ENCODE data around the gene GALK2.
"Not testable (repeated sequence)": the region's sequence is repeated elsewhere in the genome, so short reads cannot be mapped to it uniquely, and the experiment has no call there.

The GALK2 gene

DNA sequence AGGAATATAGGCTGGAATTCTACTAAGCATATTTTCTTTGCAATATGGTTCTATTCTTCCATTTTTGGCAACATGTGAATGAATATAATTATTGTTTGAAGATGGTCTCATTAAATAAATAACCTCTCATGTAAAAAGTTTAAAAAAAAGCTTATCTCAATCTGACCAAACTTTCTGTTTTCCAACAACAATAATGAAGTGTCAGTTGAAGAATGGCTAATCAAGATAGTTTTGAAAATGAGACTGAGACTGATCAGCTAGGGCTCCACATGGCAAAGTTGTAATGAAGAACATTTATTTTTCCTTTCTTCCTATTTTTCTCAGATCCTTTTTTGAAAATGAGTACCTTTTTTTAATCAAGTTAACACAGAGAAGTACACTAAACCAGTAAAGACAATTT lies 117.4 kb downstream of the GALK2 start:
- DNase-seq: no peak

DNA sequence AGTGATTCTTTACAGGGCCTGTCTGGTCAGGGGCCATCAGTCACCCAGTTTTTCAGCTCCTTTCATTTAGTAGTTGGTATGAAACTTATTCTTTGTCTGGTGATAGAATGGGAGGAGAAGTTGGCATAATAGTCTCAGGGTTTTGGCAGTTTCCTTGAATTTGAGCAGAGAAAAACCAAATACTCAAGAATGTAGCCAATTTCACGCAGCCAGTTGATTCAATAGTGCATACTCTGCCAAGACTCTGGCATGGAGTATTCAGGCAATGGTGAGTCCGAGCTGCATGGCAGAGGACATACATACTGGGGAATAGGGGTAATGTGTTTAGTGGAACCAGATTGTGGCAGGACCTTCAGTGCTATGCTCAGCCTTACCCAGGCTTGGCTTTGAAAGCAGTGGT lies 118.3 kb downstream of the GALK2 start:
- DNase-seq: no peak

DNA sequence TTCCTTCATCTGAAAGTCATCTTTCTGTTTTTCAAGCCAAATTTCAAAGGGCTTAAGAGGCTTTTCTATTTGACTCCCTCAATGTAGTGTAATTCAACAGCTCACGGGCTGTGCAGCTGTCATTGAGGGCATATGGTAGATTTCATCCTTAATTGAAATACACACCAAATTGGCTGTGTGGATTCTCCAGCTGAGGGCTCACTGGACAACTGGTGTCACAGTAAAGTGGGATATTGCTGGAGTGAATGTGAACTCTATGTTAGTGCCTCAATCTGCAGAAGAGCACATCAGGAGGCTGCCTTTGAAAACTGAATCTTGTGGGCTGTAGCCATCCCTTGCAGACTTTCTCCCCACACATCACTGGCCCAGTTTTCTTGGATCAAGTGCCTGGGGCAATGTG lies 120.1 kb downstream of the GALK2 start:
- DNase-seq: no peak

DNA sequence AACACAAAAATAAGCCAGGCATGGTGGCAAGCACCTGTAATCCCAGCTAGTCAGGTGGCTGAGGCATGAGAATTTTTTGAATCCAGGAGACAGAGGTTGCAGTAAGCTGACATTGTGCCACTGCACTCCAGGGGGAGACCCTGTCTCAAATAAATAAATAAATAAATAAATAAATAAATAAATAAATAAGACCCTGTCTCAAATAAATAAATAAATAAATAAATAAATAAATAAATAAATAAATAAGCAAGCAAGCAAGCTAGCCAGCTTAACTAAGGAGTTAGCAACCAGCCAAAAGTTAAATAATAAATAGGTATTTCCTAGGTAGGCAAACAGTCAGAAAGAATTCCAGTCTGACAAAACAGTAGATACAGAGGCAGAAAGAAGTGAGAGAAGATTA lies 123.9 kb downstream of the GALK2 start:
- DNase-seq: no peak

DNA sequence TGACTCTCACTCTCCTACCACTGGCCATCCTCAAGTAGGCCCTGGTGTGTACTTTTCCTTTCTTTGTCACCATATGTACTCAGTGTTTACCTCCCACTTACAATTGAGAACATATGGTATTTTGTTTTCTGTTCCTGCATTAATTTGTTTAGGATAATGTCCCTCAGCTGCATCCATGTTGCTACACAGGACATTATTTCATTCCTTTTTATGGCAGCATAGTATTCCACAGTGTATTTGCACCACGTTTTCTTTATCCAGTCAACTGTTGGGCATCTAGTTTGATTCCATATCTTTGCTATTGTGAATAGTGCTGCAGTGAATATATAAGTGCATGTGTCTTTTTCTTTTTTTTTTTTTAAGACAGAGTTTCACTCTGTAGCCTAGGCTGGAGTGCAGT lies 126.2 kb downstream of the GALK2 start:
- no peak for DNase-seq

DNA sequence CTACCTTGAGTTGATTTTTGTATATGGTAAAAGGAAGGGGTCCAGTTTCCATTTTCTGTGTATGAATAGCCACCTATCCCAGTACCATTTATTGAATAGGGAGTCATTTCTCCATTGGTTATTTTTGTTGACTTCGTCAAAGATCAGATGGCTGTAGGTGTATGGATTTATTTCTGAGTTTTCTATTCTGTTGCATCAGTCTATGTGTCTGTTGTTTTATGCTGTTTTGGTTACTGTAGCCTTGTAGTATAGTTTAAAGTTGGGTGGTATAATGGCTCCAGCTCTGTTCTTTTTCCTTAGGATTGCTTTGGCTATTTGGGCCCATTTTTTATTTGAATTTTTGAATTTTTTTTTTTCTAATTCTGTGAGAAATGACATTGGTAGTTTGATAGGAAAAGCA lies 127.5 kb downstream of the GALK2 start:
- no peak for DNase-seq

DNA sequence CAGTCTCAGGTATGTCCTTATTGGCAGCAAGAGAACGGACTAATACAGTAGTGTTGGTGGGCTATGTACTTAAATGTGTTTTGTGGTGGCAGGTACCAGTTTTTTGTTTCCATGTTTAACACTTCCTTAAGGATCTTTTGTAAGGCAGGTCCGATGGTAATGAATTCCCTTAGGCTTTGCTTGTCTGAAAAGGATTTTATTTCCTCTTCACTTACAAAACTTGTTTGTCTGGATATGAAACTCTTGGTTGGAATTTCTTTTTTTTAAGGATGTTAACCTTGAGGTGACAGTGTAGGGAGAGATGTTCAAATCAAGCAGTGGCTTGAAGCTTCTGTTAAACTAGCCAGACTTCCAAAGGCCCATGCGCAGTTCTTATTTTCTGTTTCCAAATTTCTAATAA lies 130.8 kb downstream of the GALK2 start:
- no peak for DNase-seq

DNA sequence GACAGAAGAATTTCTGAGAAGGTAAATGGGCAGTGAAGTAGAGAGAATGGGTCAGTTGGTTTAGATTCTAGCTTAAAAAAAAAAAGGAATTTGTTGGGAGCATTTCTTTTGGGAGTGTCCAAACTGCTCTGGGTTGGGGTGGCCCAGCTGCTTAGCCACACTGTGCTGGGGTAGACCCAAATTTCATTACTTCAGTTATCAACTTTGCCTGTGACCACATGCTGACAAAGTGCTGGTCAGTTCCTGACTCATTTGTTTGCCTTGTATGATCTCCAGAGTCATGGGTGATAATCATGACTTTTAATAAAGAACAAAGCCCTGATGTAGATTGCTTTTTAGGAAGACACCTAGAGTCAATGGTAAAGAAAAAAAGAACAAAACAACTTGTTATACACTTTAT lies 131.5 kb downstream of the GALK2 start:
- DNase-seq: no peak

DNA sequence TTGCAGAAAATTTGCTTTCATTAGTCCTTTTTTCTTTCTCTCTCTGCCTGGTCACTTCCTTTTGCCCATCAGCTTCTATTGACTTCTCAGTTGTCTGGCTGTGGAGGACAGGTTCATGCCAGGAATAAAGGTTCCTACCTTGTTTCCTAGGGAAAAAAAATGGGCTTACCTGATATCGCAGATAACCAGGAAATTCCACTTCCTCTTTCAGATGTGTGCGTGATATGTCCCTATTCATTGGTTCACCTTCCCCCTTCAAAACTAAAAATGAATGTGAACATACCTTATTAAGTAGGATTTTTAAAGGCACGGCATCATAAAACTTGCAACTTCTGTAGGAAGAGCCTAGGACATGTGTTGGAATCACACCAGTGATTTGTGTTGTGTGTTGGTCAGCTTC lies 133.0 kb downstream of the GALK2 start:
- DNase-seq: no peak

DNA sequence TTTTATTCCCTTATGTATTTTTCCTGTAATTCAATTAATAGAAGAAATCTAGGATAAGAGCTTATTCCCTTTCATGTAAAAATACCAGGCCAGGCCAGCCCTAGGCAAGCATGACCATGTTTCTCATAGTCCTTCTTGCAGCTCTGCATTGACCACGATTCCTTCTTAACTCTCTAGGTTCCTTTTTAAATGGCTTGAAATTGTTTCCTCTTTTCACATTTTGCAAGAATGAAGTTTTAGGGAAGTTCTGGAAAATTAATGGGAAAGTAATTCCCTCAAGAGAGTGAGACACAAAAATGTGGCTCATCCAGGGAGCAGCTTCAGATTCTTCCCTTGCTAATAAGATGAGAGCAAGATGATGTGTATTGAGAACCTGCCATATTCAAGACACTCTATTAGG lies 136.5 kb downstream of the GALK2 start:
- DNase-seq: no peak

DNA sequence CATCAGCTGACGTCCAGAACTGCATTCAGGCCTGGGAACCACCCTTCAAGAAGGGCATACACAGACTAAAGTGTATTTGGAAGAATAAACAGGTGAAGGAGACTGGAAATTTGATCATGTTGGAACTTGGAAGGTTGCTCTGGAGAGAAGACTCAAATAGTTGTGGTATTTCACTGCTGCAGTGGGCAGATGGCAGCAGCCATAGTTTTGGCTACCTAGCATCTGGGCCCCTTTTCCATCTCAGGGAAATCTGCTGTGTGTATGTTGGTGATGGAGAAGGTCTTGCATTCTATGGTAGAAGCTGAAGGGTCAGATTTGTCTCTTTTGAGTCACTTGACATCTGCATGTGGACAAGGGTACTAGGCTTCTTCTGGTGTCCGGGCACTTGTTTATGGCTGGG lies 138.6 kb downstream of the GALK2 start:
- no peak for DNase-seq

DNA sequence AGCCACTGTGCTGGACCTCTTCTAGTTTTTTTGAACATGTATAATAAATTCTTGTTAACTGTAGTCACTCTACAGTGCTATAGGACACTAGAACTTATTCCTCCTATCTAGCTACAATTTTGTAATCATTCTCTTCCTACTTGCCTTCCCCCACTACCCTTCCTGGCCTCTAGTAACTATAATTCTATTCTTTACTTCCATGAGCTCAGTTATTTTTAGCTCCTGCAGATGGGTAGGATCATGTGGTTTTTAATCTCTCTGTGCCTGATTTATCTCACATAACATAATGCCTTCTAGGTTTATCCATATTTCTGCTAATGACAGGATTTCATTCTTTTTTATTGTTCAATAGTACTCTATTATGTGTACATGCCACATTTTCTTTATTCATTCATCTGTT lies 139.8 kb downstream of the GALK2 start:
- no peak for DNase-seq

DNA sequence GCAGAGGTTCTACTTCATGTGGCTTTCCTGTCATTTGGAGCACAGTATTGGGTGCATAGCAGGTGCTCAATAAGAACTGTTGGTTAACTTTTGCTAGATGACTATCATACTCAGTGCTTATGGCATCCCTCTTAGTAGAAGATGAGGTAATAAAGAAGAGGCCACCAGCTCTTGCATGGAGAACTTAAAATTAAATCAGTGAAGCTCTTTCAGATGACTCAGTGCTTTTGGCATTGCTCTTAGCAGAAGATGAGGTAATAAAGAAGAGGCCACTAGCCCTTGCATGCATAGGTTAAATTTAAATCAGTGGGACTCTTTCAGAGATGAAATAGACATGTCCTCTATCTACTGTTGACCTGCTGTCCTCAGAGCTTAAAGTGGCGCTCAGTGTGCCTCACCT lies 143.6 kb downstream of the GALK2 start:
- DNase-seq: peak; percentile 10

DNA sequence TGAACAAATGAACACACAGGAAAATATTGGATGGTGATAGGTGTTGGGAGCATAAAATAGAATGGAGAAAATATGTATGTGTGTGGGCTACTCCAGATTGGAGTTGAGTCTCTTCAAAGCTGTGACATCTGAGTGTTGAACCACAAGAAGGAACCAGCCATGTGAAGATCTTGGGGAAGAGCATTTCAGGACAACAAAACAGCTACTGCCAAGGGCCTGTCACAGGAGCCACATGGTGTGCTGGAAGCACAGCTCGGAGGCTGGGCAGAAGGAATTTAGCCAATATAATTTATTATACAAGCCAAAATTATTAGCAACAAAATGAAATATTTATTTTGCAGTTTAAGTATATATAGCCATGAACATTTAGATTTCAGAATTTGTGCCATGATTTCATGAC lies 144.7 kb downstream of the GALK2 start:
- no peak for DNase-seq

DNA sequence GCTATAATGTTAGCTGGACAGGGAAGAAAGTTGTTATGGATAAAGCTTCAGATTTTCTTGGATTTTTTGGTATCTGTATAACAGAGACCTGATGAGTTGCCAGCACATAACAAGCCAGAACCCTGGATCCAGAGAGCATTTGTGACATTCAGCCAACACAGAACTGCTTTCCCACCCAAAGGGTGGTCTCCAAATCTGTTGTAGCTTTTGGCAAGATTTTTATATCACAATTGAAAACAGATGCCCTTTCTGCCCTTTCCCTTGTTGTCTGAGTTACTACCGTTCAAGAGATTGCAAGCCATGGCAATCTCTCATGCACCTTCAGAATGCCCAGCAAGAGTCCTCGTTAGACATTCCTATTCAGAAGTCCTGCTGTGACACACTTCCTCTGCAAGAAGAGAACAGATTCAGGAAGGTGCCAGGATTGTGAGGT lies 145.4 kb downstream of the GALK2 start:
- no peak for DNase-seq

DNA sequence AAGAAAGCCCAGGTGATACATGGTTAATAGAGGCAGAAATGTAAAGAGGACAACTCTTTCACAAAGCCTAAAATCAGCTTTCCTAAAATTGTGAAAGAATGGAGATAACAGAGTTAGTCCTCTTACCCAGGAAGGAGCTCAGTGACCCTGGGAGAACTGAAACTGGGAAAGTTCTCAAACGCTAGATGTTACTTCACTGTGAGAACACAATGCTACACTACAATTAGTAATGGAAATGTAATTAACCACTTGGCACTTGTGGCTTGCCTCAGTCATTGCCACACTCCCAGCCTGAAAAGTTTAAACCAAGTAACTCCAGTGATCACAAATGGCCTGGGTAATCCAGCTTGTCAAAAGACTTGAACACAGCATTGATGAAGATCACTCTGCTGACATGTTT lies 150.3 kb downstream of the GALK2 start:
- no peak for DNase-seq

DNA sequence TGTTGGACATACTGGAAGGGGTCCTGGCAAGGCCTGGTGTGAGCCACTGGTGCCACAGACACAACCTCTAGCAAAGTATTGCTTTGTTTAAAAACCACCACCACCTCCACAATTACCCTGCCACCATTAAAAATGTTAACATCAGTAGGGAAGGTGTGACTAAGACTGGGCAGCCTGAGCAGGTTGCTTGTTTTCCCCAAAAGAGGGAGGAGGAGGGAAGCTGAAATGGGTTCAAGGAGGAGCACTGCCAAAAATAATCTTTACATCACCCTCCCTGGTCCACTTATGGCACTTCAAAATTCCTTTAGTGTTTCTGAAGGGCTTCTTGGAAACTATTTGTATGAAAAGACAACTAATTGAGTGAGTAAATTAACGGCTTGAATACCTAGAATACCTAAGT lies 153.2 kb downstream of the GALK2 start:
- no peak for DNase-seq

DNA sequence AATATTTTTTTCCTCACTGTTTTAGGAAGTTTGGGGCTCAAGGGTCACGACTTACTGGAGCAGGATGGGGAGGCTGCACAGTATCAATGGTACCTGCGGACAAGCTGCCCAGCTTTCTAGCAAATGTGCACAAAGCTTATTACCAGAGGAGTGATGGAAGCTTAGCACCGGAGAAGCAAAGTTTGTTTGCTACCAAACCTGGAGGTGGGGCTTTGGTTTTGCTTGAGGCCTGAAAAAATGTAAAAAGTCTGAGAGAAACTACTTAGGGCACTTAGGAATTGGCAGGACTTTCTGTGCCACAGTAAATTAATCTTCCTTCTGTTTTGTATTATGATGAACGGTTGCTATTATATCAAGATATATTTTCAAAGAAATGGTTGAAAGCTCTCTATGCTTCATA lies 157.9 kb downstream of the GALK2 start:
- no peak for DNase-seq

DNA sequence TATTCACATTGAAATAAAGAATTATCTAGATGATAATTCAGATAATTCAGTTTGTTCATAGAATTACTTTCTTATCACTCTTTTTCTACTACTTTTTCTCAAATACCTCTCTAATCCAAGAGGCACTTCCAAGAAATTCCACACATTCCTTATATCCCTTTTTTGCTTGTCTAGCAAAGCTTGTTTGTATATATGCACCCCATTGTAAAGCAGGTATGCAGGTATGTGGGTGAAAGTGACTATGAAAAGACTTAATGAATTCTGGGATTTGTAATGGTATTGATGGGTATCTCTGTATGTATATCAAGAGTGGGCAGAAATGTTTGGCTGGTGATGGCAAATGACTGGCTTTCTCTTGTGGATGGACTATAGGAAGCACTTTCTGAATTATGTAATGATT lies 158.9 kb downstream of the GALK2 start:
- no peak for DNase-seq

DNA sequence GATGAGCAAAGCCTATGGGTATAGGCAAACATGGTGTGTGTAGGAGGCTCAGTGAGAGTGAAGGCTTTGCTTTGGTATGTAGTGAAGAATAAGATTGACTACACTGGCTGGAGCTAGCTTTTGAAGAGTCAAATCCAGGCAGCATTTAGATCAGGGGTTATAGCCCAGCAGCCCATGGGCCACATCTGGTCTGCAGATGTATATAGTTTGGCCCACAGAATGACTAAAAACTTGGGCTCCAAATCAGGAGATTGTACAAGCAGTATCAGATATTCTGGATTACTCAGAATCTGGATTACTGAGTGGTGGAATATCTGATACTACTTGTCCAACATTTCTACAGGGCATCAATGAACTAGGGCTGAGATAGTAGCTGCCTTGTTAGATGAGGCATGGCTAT lies 160.1 kb downstream of the GALK2 start:
- no peak for DNase-seq

DNA sequence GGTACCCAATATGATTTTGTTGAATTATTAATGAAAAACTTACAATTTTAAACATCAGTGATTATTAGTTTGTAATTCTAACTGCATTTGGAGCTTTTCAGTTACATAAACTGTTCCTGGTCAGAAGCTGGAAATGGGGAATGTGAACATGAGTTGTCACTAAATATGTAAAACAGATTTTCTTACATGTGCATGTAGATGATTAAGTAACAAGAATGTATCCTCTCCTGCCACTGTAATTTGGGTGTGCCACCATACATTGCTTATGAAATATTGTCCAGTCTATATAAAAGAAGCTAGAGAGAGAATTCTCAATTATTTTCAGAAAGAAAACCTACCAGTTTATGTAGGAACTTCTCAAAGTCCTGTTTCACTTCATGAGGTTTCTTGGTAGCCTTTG lies 161.4 kb downstream of the GALK2 start:
- no peak for DNase-seq

DNA sequence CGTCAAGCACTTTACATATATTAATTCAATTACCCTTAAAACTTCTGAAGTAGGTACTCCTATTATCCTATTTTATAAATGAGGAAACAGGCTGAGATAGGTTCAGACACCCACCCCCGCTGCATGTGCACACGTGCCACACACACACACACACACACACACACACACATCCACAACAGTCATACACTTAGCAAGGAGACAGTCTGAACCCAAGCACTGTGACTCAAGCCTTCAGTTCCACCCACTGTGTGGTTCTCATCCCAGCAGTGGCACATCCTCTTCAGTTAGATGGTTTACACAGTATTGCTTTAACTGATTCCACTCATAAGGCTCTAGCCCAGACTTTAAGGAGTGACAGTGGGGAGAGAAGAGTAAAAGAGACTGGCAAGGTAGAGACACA lies 161.9 kb downstream of the GALK2 start:
- DNase-seq: no peak

DNA sequence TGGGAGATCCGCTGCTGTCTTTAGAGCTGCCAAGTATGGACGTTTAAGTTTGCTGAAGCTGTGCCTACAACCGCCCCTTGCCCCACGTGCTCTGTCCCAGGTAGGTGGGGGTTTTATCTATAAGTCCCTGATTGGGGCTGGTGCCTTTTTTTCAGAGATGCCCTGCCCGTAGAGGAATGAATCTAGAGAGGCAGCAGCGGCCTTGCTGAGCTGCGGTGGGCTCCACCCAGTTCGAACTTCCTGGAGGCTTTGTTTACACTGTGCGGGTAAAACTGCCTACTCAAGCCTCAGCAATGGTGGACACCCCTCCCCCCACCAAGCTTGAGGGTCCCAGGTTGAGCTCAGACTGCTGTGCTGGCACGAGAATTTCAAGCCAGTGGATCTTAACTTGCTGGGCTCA lies 169.6 kb downstream of the GALK2 start:
- DNase-seq: no peak

DNA sequence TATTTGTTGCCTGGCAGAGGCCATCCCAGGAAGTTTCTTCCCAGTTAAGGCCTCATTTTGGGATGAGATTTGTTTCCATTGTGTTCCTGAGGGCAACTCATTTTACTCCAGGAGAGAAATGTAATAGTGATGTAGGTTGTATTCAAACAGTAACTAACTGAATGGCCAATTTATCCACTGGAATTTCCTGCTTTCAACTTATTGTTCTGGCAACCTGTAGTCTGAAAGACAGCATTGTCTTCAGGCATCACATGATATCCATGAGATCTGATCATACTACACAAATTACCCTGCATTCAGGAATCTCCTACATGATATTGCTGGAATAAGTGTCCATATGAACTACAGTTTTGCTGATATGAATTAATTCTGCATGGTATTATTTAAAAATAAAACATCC lies 173.5 kb downstream of the GALK2 start:
- DNase-seq: no peak

DNA sequence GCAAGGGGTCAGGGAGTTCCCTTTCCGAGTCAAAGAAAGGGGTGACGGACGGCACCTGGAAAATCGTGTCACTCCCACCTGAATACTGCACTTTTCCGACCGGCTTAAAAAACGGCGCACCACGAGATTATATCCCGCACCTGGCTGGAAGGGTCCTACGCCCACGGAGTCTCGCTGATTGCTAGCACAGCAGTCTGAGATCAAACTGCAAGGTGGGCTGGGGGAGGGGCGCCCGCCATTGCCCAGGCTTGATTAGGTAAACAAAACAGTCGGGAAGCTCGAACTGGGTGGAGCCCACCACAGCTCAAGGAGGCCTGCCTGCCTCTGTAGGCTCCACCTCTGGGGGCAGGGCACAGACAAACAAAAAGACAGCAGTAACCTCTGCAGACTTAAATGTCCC lies 184.4 kb downstream of the GALK2 start:
- not testable (repeated sequence) for DNase-seq

DNA sequence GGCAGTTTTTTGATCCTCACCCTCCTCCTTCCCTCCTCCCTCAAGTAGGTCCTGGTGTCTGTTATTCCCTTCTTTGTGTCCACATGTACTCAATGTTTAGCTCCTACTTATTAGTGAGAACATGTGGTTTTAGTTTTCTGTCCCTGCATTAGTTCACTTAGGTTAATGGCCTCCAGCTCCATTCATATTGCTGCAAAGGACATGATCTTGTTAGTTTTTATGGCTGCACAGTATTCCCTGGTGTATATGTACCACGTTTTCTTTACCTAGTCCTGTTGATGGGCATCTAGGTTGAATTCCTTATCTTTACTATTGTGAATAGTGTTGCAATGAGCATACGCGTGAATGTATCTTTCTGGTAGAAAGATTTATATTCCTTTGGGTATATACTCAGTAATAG lies 191.3 kb downstream of the GALK2 start:
- DNase-seq: no peak

Measured in amniotic stem cell (primary cell).